Measurements from ENCODE around the gene CXXC4.

DNA sequence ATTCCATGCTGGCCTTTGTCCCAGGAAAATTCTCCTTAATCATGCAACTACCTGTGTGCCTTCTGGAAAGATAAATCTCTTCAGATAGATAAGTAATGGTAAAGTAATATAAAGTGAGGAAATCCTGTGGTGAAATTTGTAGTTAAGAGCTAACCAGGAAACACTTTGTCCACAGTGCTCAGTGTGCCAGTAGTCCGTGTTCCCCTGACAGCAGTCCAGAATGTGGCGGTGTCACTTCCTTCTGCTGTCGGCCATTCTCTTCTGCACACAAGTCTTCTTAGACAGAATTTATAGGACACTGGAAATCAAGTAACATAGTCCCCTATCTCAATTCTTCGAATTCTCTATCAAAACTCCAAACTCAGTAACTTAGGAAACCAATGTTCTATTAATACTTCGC, 5.7 kb upstream of the CXXC4 start:
- TF ChIP-seq POLR2A (IDR thresholded peaks at IDR 0.05) (no peak), POLR2AphosphoS5 (IDR thresholded peaks at IDR 0.05) (no peak)
- TF ChIP-seq, protein P1, sequence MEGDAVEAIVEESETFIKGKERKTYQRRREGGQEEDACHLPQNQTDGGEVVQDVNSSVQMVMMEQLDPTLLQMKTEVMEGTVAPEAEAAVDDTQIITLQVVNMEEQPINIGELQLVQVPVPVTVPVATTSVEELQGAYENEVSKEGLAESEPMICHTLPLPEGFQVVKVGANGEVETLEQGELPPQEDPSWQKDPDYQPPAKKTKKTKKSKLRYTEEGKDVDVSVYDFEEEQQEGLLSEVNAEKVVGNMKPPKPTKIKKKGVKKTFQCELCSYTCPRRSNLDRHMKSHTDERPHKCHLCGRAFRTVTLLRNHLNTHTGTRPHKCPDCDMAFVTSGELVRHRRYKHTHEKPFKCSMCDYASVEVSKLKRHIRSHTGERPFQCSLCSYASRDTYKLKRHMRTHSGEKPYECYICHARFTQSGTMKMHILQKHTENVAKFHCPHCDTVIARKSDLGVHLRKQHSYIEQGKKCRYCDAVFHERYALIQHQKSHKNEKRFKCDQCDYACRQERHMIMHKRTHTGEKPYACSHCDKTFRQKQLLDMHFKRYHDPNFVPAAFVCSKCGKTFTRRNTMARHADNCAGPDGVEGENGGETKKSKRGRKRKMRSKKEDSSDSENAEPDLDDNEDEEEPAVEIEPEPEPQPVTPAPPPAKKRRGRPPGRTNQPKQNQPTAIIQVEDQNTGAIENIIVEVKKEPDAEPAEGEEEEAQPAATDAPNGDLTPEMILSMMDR (IDR thresholded peaks at IDR 0.05) = no peak

Data from gastroesophageal sphincter (tissue), 3 donors.